A549 (cell line): ENCODE measurements around the gene TDRD12. TPM values are rescaled to one million over a fixed set of nuclear protein-coding genes. Genes with fewer than 3 reads are reported as not detected.
A peak's percentile ranks its signal among the peaks of the same experiment; 100 is the strongest.

Experiments used
- ATAC-seq, 2 experiments: fragments of 200-7000 bp in 1 of 2; fragments of >200 bp in 1 of 2; cut with Nextera tagmentation in 1 of 2; cut with Tn5 transposase in 1 of 2; 3 replicates each; pipeline versions ENCODE4 v1.8.0 to v1.9.1; 2018 to 2020; ENCODE audit warnings: mild to moderate bottlenecking in 1 of 2, moderate library complexity in 1 of 2
- CTCF ChIA-PET: fragments of 300-600 bp; sonication (Branson Sonifier 250); formaldehyde crosslinking; extraction: SDS; loops from one replicate; lab custom pipeline; 2021; ENCODE audit warnings: antibody characterized with exemption, inconsistent platforms; lab: Yijun Ruan, JAX
- POLR2A ChIA-PET: fragments of 350-600 bp; formaldehyde crosslinking; extraction: SDS; loops from one replicate; lab custom pipeline; 2021; ENCODE audit warnings: antibody characterized with exemption, inconsistent platforms; lab: Yijun Ruan, JAX
- DNase-seq, 2 experiments: peaks; one replicate each; pipeline versions ENCODE4 v3.0.0 to v3.0.0-alpha.2; 2011 to 2016; ENCODE audit warnings: low read depth in 1 of 2, low spot score in 1 of 2
- FAIRE-seq: peaks from 2 replicates; lab custom pipeline; 2011; peaks lifted over from hg19 to GRCh38; lab: Jason Lieb, UNC
- H3K27ac ChIP-seq, 2 experiments: fragments of >200 bp; sonication (Bioruptor Twin); formaldehyde crosslinking; 3 replicates each; pipeline ENCODE4 v1.5.1; 2016 to 2017
- H3K4me1 ChIP-seq: fragments of >200 bp; sonication (Bioruptor Twin); formaldehyde crosslinking; 3 replicates; pipeline ENCODE4 v1.6.1; 2016
- H3K4me2 ChIP-seq: fragments of >200 bp; sonication (Bioruptor Twin); formaldehyde crosslinking; 3 replicates; pipeline ENCODE4 v1.6.1; 2016
- H3K4me3 ChIP-seq: fragments of >200 bp; sonication (Bioruptor Twin); formaldehyde crosslinking; 3 replicates; pipeline ENCODE4 v1.5.1; 2016
- H3K9me3 ChIP-seq: fragments of >200 bp; sonication (Bioruptor Twin); formaldehyde crosslinking; 3 replicates; pipeline ENCODE4 v1.6.1; 2016
- BCL3 ChIP-seq: fragments of >200 bp; sonication (Bioruptor Twin); formaldehyde crosslinking; IDR thresholded peaks from 3 replicates; pipeline ENCODE4 v1.6.1; 2016
- CBX8 ChIP-seq: fragments of 200-600 bp; sonication (generic); IDR thresholded peaks from 2 replicates; pipeline ENCODE4 v1.6.1; 2016
- CTCF ChIP-seq: fragments of >200 bp; sonication (Bioruptor Twin); formaldehyde crosslinking; IDR thresholded peaks from 3 replicates; pipeline ENCODE4 v1.5.1; 2016
- EHF ChIP-seq: fragments of 250-450 bp; sonication (Bioruptor Pico); IDR thresholded peaks from 2 replicates; pipeline ENCODE4 v1.5.0; 2020; ENCODE audit warnings: mild to moderate bottlenecking
- EHMT2 ChIP-seq: fragments of 200-600 bp; sonication (generic); IDR thresholded peaks from 2 replicates; pipeline ENCODE4 v1.6.1; 2016; ENCODE audit warnings: antibody characterized with exemption, low read depth, mild to moderate bottlenecking, moderate library complexity
- ELK1 ChIP-seq: fragments of 150-350 bp; IDR thresholded peaks from 2 replicates; pipeline ENCODE4 v1.6.1; 2014; ENCODE audit warnings: low read depth, mild to moderate bottlenecking, low read length
- EP300 ChIP-seq, 2 experiments: fragments of >200 bp; sonication (Bioruptor Twin); formaldehyde crosslinking; IDR thresholded peaks; 2 replicates in 1 of 2; 3 replicates in 1 of 2; pipeline ENCODE4 v1.6.1; 2016 to 2017
- FOSB ChIP-seq: fragments of 250-450 bp; sonication (Bioruptor Pico); IDR thresholded peaks from 2 replicates; pipeline ENCODE4 v1.5.0; 2020; ENCODE audit warnings: mild to moderate bottlenecking, moderate library complexity
- FOSL2 ChIP-seq, 2 experiments: fragments of 450-650 bp in 1 of 2; fragments of >200 bp in 1 of 2; sonication (Bioruptor Twin) in 1 of 2; formaldehyde crosslinking; IDR thresholded peaks; 2 replicates each; pipeline versions ENCODE4 v1.5.0 to v1.6.1; 2016 to 2020; ENCODE audit warnings: mild to moderate bottlenecking in 1 of 2, moderate library complexity in 1 of 2
- FOXS1 ChIP-seq: fragments of 250-450 bp; sonication (Bioruptor Pico); IDR thresholded peaks from 2 replicates; pipeline ENCODE4 v1.5.0; 2020; ENCODE audit warnings: mild to moderate bottlenecking, moderate library complexity
- KDM1A ChIP-seq: fragments of 200-600 bp; sonication (generic); IDR thresholded peaks from 2 replicates; pipeline ENCODE4 v1.6.1; 2016; ENCODE audit warnings: low read depth, mild to moderate bottlenecking
- MAZ ChIP-seq: fragments of 150-350 bp; IDR thresholded peaks from 2 replicates; pipeline ENCODE4 v1.6.1; 2014; ENCODE audit warnings: antibody characterized with exemption, low read depth, low read length, borderline replicate concordance
- PBX3 ChIP-seq: IDR thresholded peaks from 2 replicates; pipeline ENCODE4 v1.6.1; 2012
- PHF8 ChIP-seq: fragments of 200-600 bp; sonication (generic); IDR thresholded peaks from 2 replicates; pipeline ENCODE4 v1.6.1; 2016; ENCODE audit warnings: low read depth, mild to moderate bottlenecking, antibody characterized with exemption, moderate library complexity, borderline replicate concordance
- POLR2A ChIP-seq: IDR thresholded peaks from 2 replicates; pipeline ENCODE4 v1.6.1; 2012; ENCODE audit warnings: mild to moderate bottlenecking, low read length
- RCOR1 ChIP-seq: fragments of 150-350 bp; IDR thresholded peaks from 2 replicates; pipeline ENCODE4 v1.6.1; 2014; ENCODE audit warnings: antibody characterized with exemption, low read length, low read depth
- SREBF2 ChIP-seq: fragments of 450-650 bp; IDR thresholded peaks from 2 replicates; pipeline ENCODE4 v1.6.1; 2014; ENCODE audit warnings: mild to moderate bottlenecking, moderate library complexity
- TP53 ChIP-seq: fragments of 250-450 bp; sonication (Bioruptor Pico); IDR thresholded peaks from 2 replicates; pipeline ENCODE4 v1.5.0; 2021; ENCODE audit warnings: mild to moderate bottlenecking, moderate library complexity
- ZC3H11A ChIP-seq: fragments of 450-650 bp; IDR thresholded peaks from 2 replicates; pipeline ENCODE4 v1.6.1; 2014; ENCODE audit warnings: antibody characterized with exemption, mild to moderate bottlenecking
- ZNF302 ChIP-seq: fragments of 250-450 bp; sonication (Bioruptor Pico); IDR thresholded peaks from 2 replicates; pipeline ENCODE4 v1.9.0; 2021; ENCODE audit warnings: inconsistent platforms, mild to moderate bottlenecking, moderate library complexity
- ZSCAN20 ChIP-seq: fragments of 250-450 bp; sonication (Bioruptor Pico); IDR thresholded peaks from 2 replicates; pipeline ENCODE4 v1.8.0; 2022; ENCODE audit warnings: mild to moderate bottlenecking, moderate library complexity
- WGBS: methylation state at CpG from one replicate; pipeline ENCODE4 v1.1.6; 2017; ENCODE audit errors: missing lambda C conversion rate; 5-methylcytosine and 5-hydroxymethylcytosine counted together
- polyA plus RNA-seq, 4 experiments: library from polyadenylated mRNA; depleted of rRNA in 3 of 4; stranded (reverse); fragments of >200 nt; fragmentation: RNase III in 1 of 4; extraction: RNeasy Plus Mini Kit Qiagen cat#74134 plus additional on column Dnase treatment in 1 of 4; gene quantifications; 2 replicates in 3 of 4; 3 replicates in 1 of 4; pipeline ENCODE4 v1.2.3, GENCODE V29; 2011 to 2017

TDRD12 gene
- polyA plus RNA-seq, 2 of the 4 experiments (the other 2 are of a cell fraction), result 0.19 to 0.53 TPM

- TF ChIP-seq ZSCAN20 (CRISPR knock-in tag) (no peak), EHMT2 (no peak), ZC3H11A (no peak), SREBF2 (no peak), RCOR1 (no peak)
These were observed 42.6 kb upstream of the TDRD12 start (continued) for GRCh38 chr19:32676895-32677359.

GRCh38 chr19:32677657-32678056, 41.9 kb upstream of the TDRD12 start:
- Histone ChIP-seq H3K27ac (no peak overlapping the region), H3K9me3 (no peaks in the 10 kb centered on the region; the same call in 2 of the 3 replicates), H3K4me3 (no peak overlapping the region), H3K4me1 (peaks cover 7% of the 10 kb centered on the region; the same call in 2 of the 3 replicates), H3K4me2 (no peak overlapping the region)
- TF ChIP-seq ELK1 (no peak), FOSB (CRISPR knock-in tag) (no peak), ZNF302 (CRISPR knock-in tag) (no peak), FOSL2 (IDR thresholded peaks at IDR 0.05) (no peak), FOSL2 (CRISPR knock-in tag; IDR thresholded peaks at IDR 0.05) (no peak)
- ATAC-seq (no peak), DNase-seq (no peak), FAIRE-seq (no peak)
- ChIA-PET CTCF (interaction anchor here (0.6 to 2.4 kb wide), 8 partner anchors 10 to 442 kb away, joined by 3 to 11 read pairs (median 4); partner anchors contain the start of gene NUDT19), POLR2A (interaction anchor here (2.0 kb wide), 1 partner anchor 14 kb away, joined by 7 read pairs; the partner anchor contains the start of gene NUDT19)
- 78% methylated on average over 9 of the region's 9 CpGs for WGBS

GRCh38 chr19:32680986-32681385, 38.6 kb upstream of the TDRD12 start:
- no peak for DNase-seq
- CTCF ChIA-PET, result interaction anchor here (0.9 to 1.1 kb wide), 2 partner anchors 11 to 19 kb away, joined by 3 read pairs; partner anchors contain the start of gene NUDT19

More at GRCh38 chr19:32680986-32681385, 38.6 kb upstream of the TDRD12 start:
- no peak for TF ChIP-seq POLR2A
- TF ChIP-seq PHF8, result no peak
- no peak for TF ChIP-seq FOXS1 (CRISPR knock-in tag)
- no peak for TF ChIP-seq CBX8
- TF ChIP-seq MAZ, result no peak
- TF ChIP-seq CTCF, result no peak
- TF ChIP-seq ZNF302 (CRISPR knock-in tag), result no peak
- no peak for TF ChIP-seq TP53 (CRISPR knock-in tag)
- TF ChIP-seq EP300 (IDR thresholded peaks at IDR 0.05), result no peak
- TF ChIP-seq PBX3, result no peak
- no peak for TF ChIP-seq EHF (CRISPR knock-in tag)
- no peak for TF ChIP-seq BCL3
- TF ChIP-seq KDM1A, result no peak
- TF ChIP-seq, all 56 proteins: peak for 0
- POLR2A ChIA-PET, result interaction anchor here (2.0 kb wide), 1 partner anchor 11 kb away, joined by 8 read pairs; the partner anchor contains the start of gene NUDT19
- ATAC-seq (no peak), FAIRE-seq (peak; percentile 98)
- Histone ChIP-seq H3K9me3 (no peaks in the 10 kb centered on the region; the same call in 2 of the 3 replicates), H3K4me1 (no peaks in the 10 kb centered on the region; the same call in 2 of the 3 replicates), H3K4me3 (no peak overlapping the region), H3K4me2 (no peak overlapping the region), H3K27ac (no peak overlapping the region)
- 67% methylated on average over 2 of the region's 2 CpGs for WGBS
